Common myeloid progenitor, CD34-positive (primary cell): ENCODE measurements around the gene DNTTIP2.
A peak's percentile ranks its signal among the peaks of the same experiment; 100 is the strongest.

Source experiments
- CTCF ChIA-PET: fragments of 350-600 bp; sonication (Branson Sonifier 250); formaldehyde crosslinking; loops from one replicate; lab custom pipeline; 2021; ENCODE audit warnings: antibody characterized with exemption; lab: Charles Lee
- POLR2A ChIA-PET: fragments of 350-600 bp; sonication (Branson Sonifier 250); formaldehyde crosslinking; loops from one replicate; lab custom pipeline; 2021; ENCODE audit warnings: antibody characterized with exemption; lab: Charles Lee
- DNase-seq, 3 donors: peaks; one replicate each; pipeline versions ENCODE4 v3.0.0 to v3.0.0-alpha.2; 2013
- H3K27ac ChIP-seq, 2 experiments: 1 replicate in 1 of 2; 2 replicates in 1 of 2; pipeline ENCODE4 v1.7.0; 2013; ENCODE audit warnings: inconsistent platforms in 2 of 2, low read length in 2 of 2, mild to moderate bottlenecking in 2 of 2, low read depth in 1 of 2, moderate library complexity in 1 of 2; ENCODE audit not compliant: severe bottlenecking in 2 of 2, insufficient read depth in 1 of 2, poor library complexity in 1 of 2
- H3K27me3 ChIP-seq, 5 experiments: replicated peaks in 2 of 5; 1 replicate in 3 of 5; 2 replicates in 2 of 5; pipeline versions ENCODE4 v1.6.1 to v1.7.0; 2013; ENCODE audit warnings: low read length in 4 of 5, mild to moderate bottlenecking in 2 of 5, moderate library complexity in 2 of 5, inconsistent platforms in 1 of 5; ENCODE audit not compliant: insufficient read depth in 5 of 5, control insufficient read depth in 4 of 5
- H3K36me3 ChIP-seq, 4 experiments: 1 replicate in 2 of 4; 2 replicates in 2 of 4; pipeline versions ENCODE4 v1.6.1 to v1.7.0; 2013; ENCODE audit warnings: low read length in 3 of 4, control low read depth in 1 of 4, mild to moderate bottlenecking in 1 of 4; ENCODE audit not compliant: control insufficient read depth in 4 of 4, insufficient read depth in 4 of 4
- H3K4me1 ChIP-seq, 4 experiments: 1 replicate in 3 of 4; 2 replicates in 1 of 4; pipeline versions ENCODE4 v1.6.1 to v1.7.1; 2013; ENCODE audit warnings: low read length in 3 of 4, mild to moderate bottlenecking in 3 of 4, control low read depth in 1 of 4, inconsistent platforms in 1 of 4, moderate library complexity in 1 of 4; ENCODE audit not compliant: control insufficient read depth in 4 of 4, insufficient read depth in 4 of 4; ENCODE audit errors: control extremely low read depth in 1 of 4
- H3K4me3 ChIP-seq, 7 experiments: 1 replicate in 4 of 7; 2 replicates in 3 of 7; pipeline versions ENCODE4 v1.5.1 to v1.7.0; 2013; ENCODE audit warnings: mild to moderate bottlenecking in 7 of 7, low read length in 6 of 7, moderate library complexity in 6 of 7, inconsistent platforms in 2 of 7, low read depth in 2 of 7, control low read depth in 1 of 7; ENCODE audit not compliant: insufficient read depth in 4 of 7, control insufficient read depth in 1 of 7; ENCODE audit errors: extremely low read depth in 1 of 7
- H3K9me3 ChIP-seq, 5 experiments: 1 replicate in 4 of 5; 2 replicates in 1 of 5; pipeline versions ENCODE4 v1.6.1 to v1.7.1; 2013; ENCODE audit warnings: low read length in 4 of 5, mild to moderate bottlenecking in 2 of 5, inconsistent platforms in 1 of 5, low read depth in 1 of 5, moderate library complexity in 1 of 5; ENCODE audit not compliant: control insufficient read depth in 4 of 5, insufficient read depth in 2 of 5; ENCODE audit errors: control extremely low read depth in 1 of 5
- WGBS: methylation state at CpG from one replicate; pipeline ENCODE4 v1.1.5; 2013; ENCODE audit not compliant: insufficient coverage; 5-methylcytosine and 5-hydroxymethylcytosine counted together

Gene DNTTIP2

DNA sequence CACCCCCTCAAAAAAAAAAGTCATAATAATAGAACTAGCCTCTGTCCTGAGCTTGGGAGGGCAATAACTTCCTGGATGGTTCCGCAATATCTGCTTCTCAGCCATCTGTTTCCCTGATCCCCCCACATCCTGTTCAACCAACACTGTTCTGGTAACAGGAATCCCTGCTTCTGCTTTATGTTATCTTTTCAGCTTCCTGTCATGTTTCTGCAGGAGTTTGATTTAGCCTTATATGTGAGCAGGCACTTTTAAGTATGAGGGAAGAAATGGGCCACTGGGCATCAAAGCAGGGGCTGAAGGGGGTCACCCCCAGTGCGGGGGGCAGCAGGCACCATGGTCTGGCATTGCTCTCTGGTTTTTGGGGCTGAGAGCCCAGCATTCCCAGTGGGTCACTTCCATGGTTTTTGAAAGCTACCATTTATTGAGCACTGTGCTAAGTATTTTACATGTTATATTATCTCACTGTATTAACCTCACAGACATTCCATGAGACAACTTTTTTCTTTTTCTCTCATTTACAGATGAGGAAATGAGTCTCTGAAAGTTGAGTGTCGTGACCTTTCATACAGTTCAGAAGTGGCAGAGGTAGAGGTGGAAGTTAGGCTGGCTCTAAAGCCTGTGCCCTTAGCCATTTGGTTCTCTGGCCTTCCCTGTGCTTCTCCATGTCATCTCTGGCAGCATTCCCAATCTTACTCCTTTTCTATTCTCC lies 61.9 kb downstream of the DNTTIP2 start:
- H3K27ac ChIP-seq, result peak overlapping the region in 1 of 2 experiments; percentile 9
- POLR2A ChIA-PET, result interaction anchor here (0.6 to 1.4 kb wide), 4 partner anchors 13 to 513 kb away, joined by 3 to 4 read pairs (median 4); no protein-coding TSS in a partner anchor

More for the DNA sequence above, 61.9 kb downstream of the DNTTIP2 start:
- H3K36me3 ChIP-seq, result no peaks in the 10 kb centered on the region
- 0% methylated on average over 2 of the region's 3 CpGs for WGBS
- H3K4me1 ChIP-seq, result peaks cover 25 to 52% (median 47%) of the 10 kb centered on the region in 4 experiments
- peaks cover 0 to 2% (median 0%) of the 10 kb centered on the region in 5 experiments for H3K27me3 ChIP-seq
- peak; percentile 97 to 100 (median 98) for DNase-seq
- H3K9me3 ChIP-seq, result no peaks in the 10 kb centered on the region
- CTCF ChIA-PET, result interaction anchor here (0.7 to 12.2 kb wide), 8 partner anchors 10 to 194 kb away, joined by 3 to 256 read pairs (median 4); no protein-coding TSS in a partner anchor
- H3K4me3 ChIP-seq, result peak overlapping the region in 4 of 7 experiments; percentile 30 to 43 (median 38)
